KOPT-K1 (cell line): ENCODE results near the gene RASSF5.
"Not testable (repeated sequence)": the region's sequence is repeated elsewhere in the genome, so short reads cannot be mapped to it uniquely, and the experiment has no call there.

ENCODE experiments used
- H3K27ac ChIP-seq: fragments of 200-600 bp; sonication (generic); 2 replicates; pipeline ENCODE4 v1.5.1; 2016; ENCODE audit warnings: antibody characterized with exemption, mild to moderate bottlenecking, low read depth, low read length; ENCODE audit not compliant: poor library complexity, severe bottlenecking
- H3K36me3 ChIP-seq: fragments of 200-600 bp; sonication (generic); 2 replicates; pipeline ENCODE4 v1.5.1; 2017; ENCODE audit warnings: antibody characterized with exemption, mild to moderate bottlenecking, low read length, moderate library complexity; ENCODE audit not compliant: insufficient read depth
- H3K9me3 ChIP-seq: fragments of 200-600 bp; sonication (generic); 2 replicates; pipeline ENCODE4 v1.5.1; 2017; ENCODE audit warnings: antibody characterized with exemption, low read length, mild to moderate bottlenecking; ENCODE audit not compliant: insufficient read depth, poor library complexity, severe bottlenecking

The RASSF5 gene

DNA sequence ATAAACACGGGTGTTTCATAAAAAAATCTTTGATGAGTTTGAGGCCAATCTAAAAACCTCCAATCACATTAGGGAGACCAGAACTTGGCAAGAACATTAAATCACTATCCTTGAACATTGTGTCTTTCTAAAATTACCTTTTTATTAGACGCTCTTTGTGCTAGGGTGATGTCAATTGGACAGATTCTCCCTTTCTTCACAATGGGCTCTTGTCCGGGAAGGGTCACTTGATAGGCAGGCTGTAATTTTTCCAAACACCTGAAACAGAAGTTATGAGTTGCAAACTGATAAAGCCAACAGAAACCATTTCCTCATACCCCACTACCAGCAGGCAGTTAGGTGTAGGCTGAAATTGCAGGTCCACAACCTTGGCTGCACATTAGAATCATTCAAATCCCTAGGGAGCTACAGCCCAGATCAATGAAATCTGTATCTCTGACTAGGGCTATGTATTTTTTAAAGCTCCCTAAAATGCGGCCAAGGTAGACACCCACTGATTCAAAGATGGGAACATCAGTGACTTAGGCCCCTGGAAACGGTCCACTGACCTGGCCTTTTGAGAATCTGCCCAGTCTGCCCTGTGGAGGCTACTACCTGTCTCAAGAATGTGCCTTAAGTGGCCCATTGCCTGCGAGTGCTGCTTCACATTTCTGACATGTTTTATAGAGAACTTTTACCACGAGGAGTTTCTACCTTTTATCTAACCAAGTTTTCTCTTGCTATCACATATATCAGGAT lies 88.4 kb downstream of the RASSF5 start:
- no peak overlapping the region for H3K27ac ChIP-seq
- peaks cover 96% of the 10 kb centered on the region for H3K36me3 ChIP-seq
- no peaks in the 10 kb centered on the region for H3K9me3 ChIP-seq

DNA sequence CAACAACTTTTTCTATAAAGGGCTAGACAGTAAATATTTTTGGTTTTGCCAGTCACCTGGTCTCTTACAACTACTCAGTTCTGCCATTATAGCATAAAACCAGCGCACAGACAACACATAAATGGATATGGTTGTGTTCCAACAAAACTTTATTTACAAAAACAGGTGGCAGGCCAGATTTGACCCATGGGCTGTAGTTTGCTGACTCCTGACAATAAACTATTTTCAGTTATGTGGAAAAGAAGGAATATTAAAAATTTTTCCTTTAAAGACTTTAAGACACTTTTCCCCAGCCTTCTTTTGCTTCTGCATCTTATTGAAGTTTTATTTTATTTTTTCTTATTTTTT lies 89.0 kb downstream of the RASSF5 start:
- Histone ChIP-seq H3K27ac (no peak overlapping the region), H3K36me3 (peaks cover 96% of the 10 kb centered on the region), H3K9me3 (no peaks in the 10 kb centered on the region)

DNA sequence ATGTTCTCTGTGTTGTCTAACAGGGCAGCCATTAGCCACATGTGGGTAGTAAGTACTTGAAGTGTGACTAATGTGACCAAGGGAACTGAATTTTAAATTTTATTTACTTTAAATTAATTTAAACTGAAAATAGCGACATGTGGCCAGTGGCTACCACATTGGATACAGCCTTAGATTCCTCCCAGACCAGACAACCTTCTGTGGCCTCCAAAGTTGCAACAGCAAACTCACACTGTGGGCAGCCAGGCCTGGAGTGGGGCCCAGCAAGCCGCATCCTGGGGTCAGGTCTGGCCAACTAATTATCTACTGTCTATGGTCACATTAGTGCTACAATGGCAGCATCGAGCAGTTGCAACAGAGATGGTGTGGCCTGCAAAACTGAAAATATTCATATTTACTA lies 93.2 kb downstream of the RASSF5 start:
- Histone ChIP-seq H3K27ac (no peak overlapping the region), H3K9me3 (no peaks in the 10 kb centered on the region), H3K36me3 (peaks cover 93% of the 10 kb centered on the region)

GRCh38 chr1:206604861-206605260 lies 97.5 kb downstream of the RASSF5 start:
- no peak overlapping the region for H3K27ac ChIP-seq
- H3K36me3 ChIP-seq = peaks cover 84% of the 10 kb centered on the region
- H3K9me3 ChIP-seq = no peaks in the 10 kb centered on the region

DNA sequence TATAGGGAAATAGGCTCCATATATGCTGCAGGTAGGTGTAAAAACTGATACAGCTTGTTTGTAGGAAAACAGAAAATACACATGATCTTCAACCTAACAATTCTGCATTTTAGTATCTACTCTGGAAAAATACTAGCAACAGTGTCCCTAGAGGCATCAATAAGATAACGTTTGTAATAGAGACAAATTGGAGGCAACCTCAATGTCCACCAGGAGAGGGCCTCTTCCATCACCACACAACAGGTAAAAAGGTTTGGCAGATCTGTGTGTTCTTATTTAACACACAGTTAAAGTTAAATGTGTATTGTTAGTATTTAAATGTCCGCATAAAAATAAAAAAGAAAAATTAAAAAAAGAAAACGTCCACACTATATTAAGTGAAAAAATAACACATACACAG lies 99.5 kb downstream of the RASSF5 start:
- Histone ChIP-seq H3K36me3 (peaks cover 70% of the 10 kb centered on the region), H3K9me3 (no peaks in the 10 kb centered on the region), H3K27ac (no peak overlapping the region)

DNA sequence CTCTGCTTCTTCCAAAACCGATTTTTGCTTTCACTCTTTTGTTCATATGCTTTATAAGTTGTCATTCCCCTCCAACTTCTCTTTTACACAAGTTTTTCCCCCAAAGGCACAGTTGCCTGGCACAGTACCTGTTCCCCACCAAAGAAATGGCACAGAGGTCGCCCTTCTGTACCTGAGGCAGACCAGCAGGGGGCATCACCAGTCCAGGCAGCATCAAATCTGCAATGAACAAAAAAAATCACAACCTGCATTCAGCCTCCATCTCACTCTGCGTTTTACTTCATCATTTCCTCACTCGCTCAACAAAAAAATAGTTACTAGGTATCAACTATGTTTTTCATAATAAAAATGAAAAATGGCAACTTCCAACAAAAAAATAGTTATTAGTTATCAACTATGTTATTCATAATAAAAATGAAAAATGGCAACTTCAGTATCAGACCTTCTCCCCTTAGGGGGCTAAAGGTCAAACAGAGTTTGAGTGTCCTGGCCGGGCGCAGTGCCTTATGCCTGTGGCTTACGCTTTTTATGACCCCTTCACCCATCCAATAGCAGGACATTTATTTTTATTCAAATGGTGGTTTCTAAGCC lies 100.9 kb downstream of the RASSF5 start:
- H3K27ac ChIP-seq = no peak overlapping the region
- H3K36me3 ChIP-seq = peaks cover 56% of the 10 kb centered on the region
- H3K9me3 ChIP-seq = no peaks in the 10 kb centered on the region

- peaks cover 47% of the 10 kb centered on the region for H3K36me3 ChIP-seq
- H3K9me3 ChIP-seq = no peaks in the 10 kb centered on the region
- no peak overlapping the region for H3K27ac ChIP-seq
Observed at GRCh38 chr1:206609229-206609991, 102.1 kb downstream of the RASSF5 start.

DNA sequence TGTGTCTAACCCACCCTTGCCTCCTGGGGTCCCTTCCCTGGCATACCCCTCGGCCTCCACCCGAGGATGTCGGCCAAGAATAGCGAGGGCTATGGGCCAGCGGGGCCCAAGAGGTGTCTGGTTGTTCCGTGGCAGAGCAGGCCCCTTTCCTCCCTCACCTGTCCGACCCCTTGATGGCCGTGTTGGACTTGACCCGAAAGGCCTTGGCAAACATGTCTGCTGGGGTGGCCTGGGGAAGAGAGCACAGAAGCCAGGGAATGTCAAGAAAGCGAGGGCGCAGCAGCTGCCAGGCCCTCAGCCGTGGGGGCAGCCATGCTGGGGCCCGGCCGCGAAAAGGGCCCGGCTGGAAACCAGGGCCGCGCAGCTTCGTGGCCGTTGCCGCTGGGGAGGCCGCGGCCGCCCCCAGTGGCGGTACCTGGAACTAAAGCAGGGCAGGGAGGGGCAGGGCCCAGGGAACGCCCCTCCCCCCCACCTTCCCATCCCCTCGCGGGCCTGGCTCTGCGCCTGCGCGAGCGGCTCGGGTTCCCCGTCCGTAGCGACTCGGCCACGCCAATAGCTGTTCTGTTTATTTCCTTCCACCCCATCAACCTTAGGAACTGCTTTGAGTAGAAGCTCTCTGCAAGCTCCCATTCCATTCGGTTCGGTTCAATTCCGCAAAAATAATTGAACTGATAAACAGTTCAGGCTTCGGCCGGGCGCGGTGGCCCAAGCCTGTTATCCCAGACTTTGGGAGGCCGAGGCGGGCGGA lies 105.0 kb downstream of the RASSF5 start, which contains the start of gene EIF2D:
EIF2D (minus strand) TSS at position 337 of the 748 bp plus-strand sequence; CDS start at position 214, 123 bp downstream.
- Histone ChIP-seq H3K36me3 (peaks cover 21% of the 10 kb centered on the region), H3K9me3 (no peaks in the 10 kb centered on the region), H3K27ac (peak within 1 kb of the TSS; percentile 84)

DNA sequence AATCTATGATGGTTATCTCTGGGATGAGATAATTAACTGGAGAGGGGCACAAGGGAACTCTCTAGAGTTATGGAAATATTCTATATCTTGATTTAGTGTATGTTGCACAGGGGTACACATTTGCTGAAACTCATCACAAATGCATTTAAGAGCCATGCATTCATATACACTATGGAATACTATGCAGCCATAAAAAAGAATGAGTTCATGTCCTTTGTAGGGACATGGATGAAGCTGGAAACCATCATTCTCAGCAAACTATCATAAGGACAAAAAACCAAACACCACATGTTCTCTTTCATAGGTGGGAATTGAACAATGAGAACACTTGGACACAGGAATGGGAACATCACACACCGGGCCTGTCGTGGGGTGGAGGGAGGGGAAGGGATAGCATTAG lies 119.1 kb downstream of the RASSF5 start:
- H3K27ac ChIP-seq, H3K36me3 ChIP-seq: not testable (repeated sequence)
- peaks cover 13% of the 10 kb centered on the region for H3K9me3 ChIP-seq

GRCh38 chr1:206628916-206629315 lies 121.6 kb downstream of the RASSF5 start:
- Histone ChIP-seq H3K9me3 (peaks cover 13% of the 10 kb centered on the region), H3K27ac (no peak overlapping the region), H3K36me3 (no peaks in the 10 kb centered on the region)

- Histone ChIP-seq H3K27ac (no peak overlapping the region), H3K36me3 (no peaks in the 10 kb centered on the region), H3K9me3 (peaks cover 13% of the 10 kb centered on the region)
Observed at GRCh38 chr1:206631085-206631509, 123.8 kb downstream of the RASSF5 start.

- Histone ChIP-seq H3K27ac (no peak overlapping the region), H3K36me3 (peaks cover 6% of the 10 kb centered on the region; the same call in 1 of the 2 replicates)
Observed at GRCh38 chr1:206633708-206634121, 126.4 kb downstream of the RASSF5 start.

GRCh38 chr1:206634365-206635079 lies 127.2 kb downstream of the RASSF5 start:
- peak overlapping the region; percentile 68 for H3K27ac ChIP-seq
- H3K9me3 ChIP-seq = no peaks in the 10 kb centered on the region
- peaks cover 14% of the 10 kb centered on the region for H3K36me3 ChIP-seq

More at GRCh38 chr1:206633708-206634121, 126.4 kb downstream of the RASSF5 start:
- no peaks in the 10 kb centered on the region for H3K9me3 ChIP-seq
